ENCODE measurements around the gene BACH1.

BACH1 gene

DNA sequence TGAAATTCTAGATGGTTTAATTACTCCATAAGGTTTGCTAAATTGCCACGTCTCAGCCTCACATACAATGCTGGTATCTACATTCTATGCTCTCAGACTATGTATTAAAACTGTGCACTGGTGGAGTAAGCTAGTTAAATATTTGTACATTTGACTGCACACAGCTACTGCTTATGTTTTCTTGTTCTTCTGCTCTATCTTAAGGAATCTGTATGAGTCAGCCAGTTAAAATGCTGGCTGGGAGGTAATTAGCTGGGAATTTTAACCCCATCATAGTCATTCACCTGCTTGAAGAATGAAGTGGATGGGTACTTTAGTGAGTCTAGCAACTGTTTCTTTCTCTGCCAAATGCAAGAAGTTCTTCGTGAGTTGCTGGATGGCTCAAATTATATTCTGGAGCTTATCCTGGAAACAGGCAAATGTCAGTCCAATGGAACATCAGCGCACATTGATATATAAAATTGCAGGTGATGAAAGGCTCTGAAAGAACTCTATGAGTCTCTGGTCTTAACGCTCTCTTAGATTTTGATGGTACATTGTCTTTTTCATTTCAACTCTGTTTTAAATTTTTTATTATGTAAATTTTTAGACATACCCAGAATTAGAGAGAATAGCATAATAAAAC is 83.4 kb downstream of the BACH1 start:
- no peak for DNase-seq (ENCODE audit: low read depth)

GRCh38 chr21:29384683-29385359 is 86.1 kb downstream of the BACH1 start:
- DNase-seq (ENCODE audit: low read depth) = no peak

DNA sequence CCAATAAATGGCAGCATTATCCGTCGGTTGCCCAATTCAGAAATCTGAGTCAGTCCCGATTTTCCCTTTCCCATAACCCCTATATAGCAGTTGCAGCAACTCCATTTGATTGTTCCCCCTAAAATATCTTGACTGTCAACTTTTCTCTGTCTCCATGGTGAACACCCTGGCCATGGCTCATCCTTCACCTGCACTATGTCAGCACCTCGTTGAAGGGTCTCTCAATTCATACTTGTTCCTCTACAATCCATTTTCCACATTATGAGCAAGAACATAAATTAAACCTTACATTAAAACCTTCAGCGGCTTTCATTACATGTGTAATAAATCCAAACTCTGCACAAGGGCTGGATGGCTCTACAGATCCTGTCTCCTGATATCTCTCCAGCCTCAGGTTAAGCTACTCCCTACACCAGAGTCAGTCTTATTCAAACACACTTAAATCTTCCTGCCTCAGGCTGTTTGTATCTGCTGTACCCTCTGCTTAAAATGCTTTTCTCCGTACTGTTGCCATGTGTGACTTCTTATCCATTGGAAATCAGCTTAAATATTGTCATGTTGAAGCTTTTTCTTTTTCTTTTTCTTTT is 87.3 kb downstream of the BACH1 start:
- DNase-seq (ENCODE audit: low read depth) = no peak

DNA sequence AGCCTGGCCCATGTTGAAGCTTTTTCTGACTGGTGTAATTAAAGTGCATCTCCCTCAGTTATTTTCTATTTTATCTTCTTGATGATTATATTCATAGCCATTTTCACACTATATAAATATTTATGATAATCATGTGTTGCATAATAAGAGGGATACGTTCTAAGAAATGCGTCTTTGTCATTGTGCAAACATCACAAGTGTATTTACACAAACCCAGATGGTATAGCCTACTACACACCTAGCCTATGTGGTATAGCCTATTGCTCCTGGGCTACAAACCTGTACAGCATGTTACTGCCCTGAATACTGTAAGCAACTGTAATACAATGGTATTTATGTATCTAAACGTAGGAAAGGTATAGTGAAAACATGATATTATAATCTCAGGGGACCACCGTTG is 88.1 kb downstream of the BACH1 start:
- DNase-seq (ENCODE audit: low read depth) = no peak

DNA sequence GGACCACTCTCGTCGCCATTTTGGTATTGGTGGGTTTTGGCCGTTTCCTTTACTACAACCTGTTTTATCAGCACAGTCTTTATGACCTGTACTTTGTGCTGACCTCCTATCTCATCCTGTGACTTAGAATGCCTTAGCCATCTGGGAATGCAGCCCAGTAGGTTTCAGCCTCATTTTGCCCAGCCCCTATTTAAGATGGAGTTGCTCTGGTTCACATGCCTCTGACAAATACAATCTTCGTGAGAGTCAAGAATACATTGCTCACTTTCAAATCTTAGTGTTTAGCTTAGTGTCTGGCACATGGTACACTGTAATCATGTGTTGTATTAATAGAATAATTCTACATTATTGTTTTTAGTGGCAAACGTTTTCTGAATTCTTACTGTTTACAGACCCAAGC is 88.9 kb downstream of the BACH1 start:
- no peak for DNase-seq (ENCODE audit: low read depth)

DNA sequence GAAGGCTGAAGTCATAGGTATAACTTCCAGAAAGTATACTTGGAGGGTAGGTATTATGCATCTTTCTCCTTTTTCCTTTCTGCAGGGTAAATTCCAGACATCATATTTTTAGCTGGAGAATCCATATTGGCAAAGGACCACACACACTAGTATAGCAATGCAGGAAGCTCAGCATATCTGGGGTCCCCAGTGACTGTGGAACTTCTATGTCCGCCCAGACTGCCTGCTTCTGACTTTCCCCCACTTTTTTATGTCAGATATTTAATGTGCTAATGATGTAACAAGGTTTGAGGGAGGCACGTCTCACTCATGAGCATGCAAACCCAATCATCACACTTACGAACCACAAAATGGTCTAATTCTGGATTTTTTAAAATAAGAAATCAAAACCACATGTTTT is 90.4 kb downstream of the BACH1 start:
- no peak for DNase-seq (ENCODE audit: low read depth)

DNA sequence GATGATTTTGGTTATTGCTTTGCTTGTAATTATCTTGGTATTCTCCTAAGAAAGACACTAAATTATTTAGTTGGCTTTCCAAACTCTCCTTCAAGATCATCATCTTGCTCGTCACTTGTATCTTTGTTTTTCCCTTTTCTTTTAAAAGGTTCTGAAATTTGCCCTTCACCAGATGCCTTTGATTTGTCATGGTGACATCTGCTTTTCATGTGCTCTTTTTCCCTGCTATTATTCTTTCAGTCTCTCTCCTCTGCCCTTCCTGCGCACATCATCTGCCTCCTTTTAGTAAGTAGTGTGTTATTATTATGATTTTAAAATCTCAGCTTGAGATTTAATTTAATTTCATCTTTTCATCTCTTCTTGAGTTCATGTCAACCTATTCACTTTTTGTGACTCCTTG is 92.1 kb downstream of the BACH1 start:
- DNase-seq (ENCODE audit: low read depth) = no peak

- DNase-seq (ENCODE audit: low read depth) = no peak
Measured at GRCh38 chr21:29394051-29394450, 95.3 kb downstream of the BACH1 start.

Data from T follicular helper cell (primary cell).